Right lobe of liver (tissue), 4 donors: ENCODE data around the gene PIK3R2.

Experiments
- CTCF ChIP-seq, 4 donors: fragments of 200-600 bp in 3 of 4; fragments of 450-650 bp in 1 of 4; IDR thresholded peaks; one replicate each; pipeline versions ENCODE4 v1.5.1 to v1.8.0; 2016 to 2022; ENCODE audit warnings: antibody characterized with exemption in 4 of 4, mild to moderate bottlenecking in 2 of 4
- POLR2A ChIP-seq: fragments of 450-650 bp; IDR thresholded peaks from one replicate; pipeline ENCODE4 v1.6.1; 2017; ENCODE audit warnings: antibody characterized with exemption, mild to moderate bottlenecking
- donor health status: DM: no; HTN: no; CAD: no.
- donor health status: DM: no; HTN: no; CAD: no.
- donor health status: DM: no; HTN: yes; CAD: no.

GRCh38 chr19:18108897-18109296, 44.1 kb upstream of the PIK3R2 start:
- TF ChIP-seq CTCF (IDR thresholded peaks at IDR 0.05) (no peak), POLR2A (no peak)
